Endodermal cell (in vitro differentiated cells): Measurements from ENCODE around the gene SPATA45. TPM values are rescaled to one million over a fixed set of nuclear protein-coding genes. Genes with fewer than 3 reads are reported as not detected.

ENCODE experiments used
- DNase-seq: peaks from one replicate; pipeline ENCODE4 v3.0.0-alpha.2; 2017
- H3K27ac ChIP-seq: 2 replicates; pipeline ENCODE4 v1.5.1; 2013; ENCODE audit warnings: mild to moderate bottlenecking, low read depth, low read length, moderate library complexity
- H3K27me3 ChIP-seq: 2 replicates; pipeline ENCODE4 v1.6.1; 2013; ENCODE audit warnings: mild to moderate bottlenecking, low read length, moderate library complexity; ENCODE audit not compliant: insufficient read depth, control insufficient read depth, poor library complexity, severe bottlenecking
- H3K36me3 ChIP-seq: 2 replicates; pipeline ENCODE4 v1.7.0; 2013; ENCODE audit warnings: mild to moderate bottlenecking, low read length, moderate library complexity; ENCODE audit not compliant: control insufficient read depth, insufficient read depth
- H3K4me1 ChIP-seq: one replicate; pipeline ENCODE4 v1.7.0; 2013; ENCODE audit warnings: low read length; ENCODE audit not compliant: control insufficient read depth, insufficient read depth
- H3K4me3 ChIP-seq: 2 replicates; pipeline ENCODE4 v1.5.1; 2013; ENCODE audit warnings: mild to moderate bottlenecking, low read length, moderate library complexity
- H3K9ac ChIP-seq: 2 replicates; pipeline ENCODE4 v1.6.1; 2013; ENCODE audit warnings: mild to moderate bottlenecking, low read length, moderate library complexity; ENCODE audit not compliant: poor library complexity, severe bottlenecking; ENCODE audit errors: extremely low read depth
- H3K9me3 ChIP-seq: 2 replicates; pipeline ENCODE4 v1.6.1; 2013; ENCODE audit warnings: mild to moderate bottlenecking, low read length, moderate library complexity; ENCODE audit not compliant: control insufficient read depth
- H3K27ac Mint-ChIP-seq: 2 replicates; pipeline ENCODE4 v1.8.0; 2020; ENCODE audit warnings: mixed read lengths
- H3K27me3 Mint-ChIP-seq: 2 replicates; pipeline ENCODE4 v1.8.0; 2021; ENCODE audit warnings: mild to moderate bottlenecking, mixed read lengths; ENCODE audit not compliant: insufficient read depth
- H3K36me3 Mint-ChIP-seq: 2 replicates; pipeline ENCODE4 v1.8.0; 2020; ENCODE audit warnings: low read depth, mixed read lengths
- H3K4me1 Mint-ChIP-seq: 2 replicates; pipeline ENCODE4 v1.8.0; 2020; ENCODE audit warnings: mixed read lengths
- H3K4me3 Mint-ChIP-seq: 2 replicates; pipeline ENCODE4 v1.8.0; 2020; ENCODE audit warnings: mild to moderate bottlenecking, moderate library complexity, mixed read lengths
- H3K9me3 Mint-ChIP-seq: 2 replicates; pipeline ENCODE4 v1.8.0; 2020; ENCODE audit warnings: mild to moderate bottlenecking, mixed read lengths
- WGBS, 2 experiments: methylation state at CpG; one replicate each; pipeline versions ENCODE4 v1.1.5 to v1.1.7; 2013; ENCODE audit warnings: missing lambda C conversion rate in 2 of 2, mixed read lengths in 1 of 2; ENCODE audit not compliant: insufficient coverage in 1 of 2, insufficient read length in 1 of 2; 5-methylcytosine and 5-hydroxymethylcytosine counted together
- long read RNA-seq, 4 experiments: library from polyadenylated mRNA in 2 of 4; library from RNA in 1 of 4; library from capped mRNA in 1 of 4; stranded (forward) in 3 of 4; unstranded in 1 of 4; transcript quantifications; one replicate each; pipeline ENCODE4 v2.0.0, GENCODE V29; 2020 to 2021; ENCODE audit warnings: inconsistent platforms in 1 of 4
- polyA plus RNA-seq, 2 experiments: library from polyadenylated mRNA; stranded (reverse); fragments of 50-300 nt; gene quantifications; one replicate each; pipeline ENCODE4 v1.2.3, GENCODE V29; 2013
- total RNA-seq, 2 donors: library from RNA; stranded (reverse); fragmentation: NEBNext Ultra II Directional in 1 of 2; extraction: Animal tissue kit (Norgen Biotek cat#: 25700) in 1 of 2; gene quantifications; 2 replicates in 1 of 2; 3 replicates in 1 of 2; pipeline ENCODE4 v1.2.1, GENCODE V29; 2021
- TF ChIP-seq, protein P1 (sequence below): fragments of 200-600 bp; sonication (generic); conservative IDR thresholded peaks from 2 replicates; pipeline ENCODE4 v1.5.0; 2021; ENCODE audit warnings: antibody characterized with exemption, mild to moderate bottlenecking

Gene SPATA45
- not detected for total RNA-seq
- not detected for polyA plus RNA-seq (2013, experiment 1 of 2)
- polyA plus RNA-seq (2013, experiment 2 of 2) = not detected
- long read RNA-seq, experiment 1, partial matches to known transcripts = 0 of 1 reads
- long read RNA-seq, experiment 1, other reads (novel, unspliced or antisense) = 1 of 1 reads
- long read RNA-seq, experiment 2 = 0 reads
- long read RNA-seq, experiment 3 = 0 reads
- long read RNA-seq, experiment 4 = 0 reads

DNA sequence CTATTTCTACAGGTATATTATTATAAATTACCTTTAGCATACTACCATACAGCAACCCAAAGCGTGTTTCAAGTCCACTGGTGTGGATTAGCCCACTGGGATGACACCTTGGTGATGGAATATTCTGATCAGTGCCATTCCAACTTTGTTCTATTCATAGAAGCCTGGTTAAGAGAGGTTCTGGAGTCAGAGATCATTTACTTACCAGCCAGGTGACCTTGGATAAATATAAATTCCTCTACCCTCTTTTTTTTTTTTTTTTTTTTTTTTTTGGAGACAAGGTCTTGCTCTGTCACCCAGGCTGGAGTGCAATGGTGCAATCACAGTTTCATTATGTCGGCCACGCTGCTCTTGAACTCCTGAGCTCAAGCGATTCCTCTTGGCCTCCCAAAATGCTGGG is at the start of gene SPATA45:
SPATA45 (minus strand) TSS at position 101 of the 400 bp plus-strand sequence. CDS start 11,500 bp downstream, outside the sequence.
- Mint-ChIP-seq H3K27me3 (no peaks in the 10 kb centered on the region), H3K4me1 (peaks cover 6% of the 10 kb centered on the region), H3K9me3 (peaks cover 19% of the 10 kb centered on the region), H3K4me3 (no peak within 1 kb of the TSS), H3K36me3 (peaks cover 4% of the 10 kb centered on the region), H3K27ac (no peak within 1 kb of the TSS)
- TF ChIP-seq, protein P1, sequence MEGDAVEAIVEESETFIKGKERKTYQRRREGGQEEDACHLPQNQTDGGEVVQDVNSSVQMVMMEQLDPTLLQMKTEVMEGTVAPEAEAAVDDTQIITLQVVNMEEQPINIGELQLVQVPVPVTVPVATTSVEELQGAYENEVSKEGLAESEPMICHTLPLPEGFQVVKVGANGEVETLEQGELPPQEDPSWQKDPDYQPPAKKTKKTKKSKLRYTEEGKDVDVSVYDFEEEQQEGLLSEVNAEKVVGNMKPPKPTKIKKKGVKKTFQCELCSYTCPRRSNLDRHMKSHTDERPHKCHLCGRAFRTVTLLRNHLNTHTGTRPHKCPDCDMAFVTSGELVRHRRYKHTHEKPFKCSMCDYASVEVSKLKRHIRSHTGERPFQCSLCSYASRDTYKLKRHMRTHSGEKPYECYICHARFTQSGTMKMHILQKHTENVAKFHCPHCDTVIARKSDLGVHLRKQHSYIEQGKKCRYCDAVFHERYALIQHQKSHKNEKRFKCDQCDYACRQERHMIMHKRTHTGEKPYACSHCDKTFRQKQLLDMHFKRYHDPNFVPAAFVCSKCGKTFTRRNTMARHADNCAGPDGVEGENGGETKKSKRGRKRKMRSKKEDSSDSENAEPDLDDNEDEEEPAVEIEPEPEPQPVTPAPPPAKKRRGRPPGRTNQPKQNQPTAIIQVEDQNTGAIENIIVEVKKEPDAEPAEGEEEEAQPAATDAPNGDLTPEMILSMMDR = no peak
- H3K36me3 ChIP-seq = no peaks in the 10 kb centered on the region
- H3K4me1 ChIP-seq = no peaks in the 10 kb centered on the region
- H3K27ac ChIP-seq = no peak within 1 kb of the TSS
- no peak within 1 kb of the TSS for H3K9ac ChIP-seq
- no peak for DNase-seq
- peaks cover 22% of the 10 kb centered on the region for H3K9me3 ChIP-seq
- WGBS, 2 experiments = 95 to 98% methylated on average over 4 of the region's 4 CpGs
- H3K4me3 ChIP-seq = no peak within 1 kb of the TSS
- no peaks in the 10 kb centered on the region for H3K27me3 ChIP-seq

DNA sequence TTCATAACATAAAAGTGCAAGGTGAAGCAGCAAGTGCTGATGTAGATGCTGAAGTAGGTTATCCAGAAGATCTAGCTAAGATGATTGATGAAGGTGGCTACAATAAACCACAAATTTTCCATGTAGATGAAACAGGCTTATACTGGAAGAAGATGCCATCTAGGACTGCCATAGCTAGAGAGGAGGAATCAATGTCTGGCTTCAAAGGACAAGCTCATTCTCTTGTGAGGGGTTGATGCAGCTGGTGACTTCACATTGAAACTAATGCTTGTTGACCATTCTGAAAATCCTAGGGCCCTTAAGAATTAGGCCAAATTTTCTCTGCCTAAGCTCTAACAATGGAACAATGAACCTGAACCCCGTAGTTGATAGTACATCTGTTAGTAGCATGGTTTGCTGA is 44.7 kb upstream of the SPATA45 start:
- no peak overlapping the region for H3K4me3 Mint-ChIP-seq
- no peaks in the 10 kb centered on the region for H3K9me3 Mint-ChIP-seq
- H3K27ac Mint-ChIP-seq = no peak overlapping the region
- no peaks in the 10 kb centered on the region for H3K27me3 ChIP-seq
- H3K27me3 Mint-ChIP-seq = no peaks in the 10 kb centered on the region
- DNase-seq = no peak
- no peaks in the 10 kb centered on the region for H3K4me1 Mint-ChIP-seq
- peaks cover 93% of the 10 kb centered on the region for H3K36me3 Mint-ChIP-seq
- H3K36me3 ChIP-seq = peaks cover 96% of the 10 kb centered on the region
- H3K9ac ChIP-seq = no peak overlapping the region
- WGBS, 2 experiments = 94% methylated on average over 1 of the region's 1 CpG; no CpG with 5 or more reads in 1 of the 2 experiments
- no peak overlapping the region for H3K27ac ChIP-seq
- TF ChIP-seq, protein P1 = no peak
- no peak overlapping the region for H3K4me3 ChIP-seq
- no peaks in the 10 kb centered on the region for H3K4me1 ChIP-seq
- H3K9me3 ChIP-seq = peaks cover 41% of the 10 kb centered on the region

DNA sequence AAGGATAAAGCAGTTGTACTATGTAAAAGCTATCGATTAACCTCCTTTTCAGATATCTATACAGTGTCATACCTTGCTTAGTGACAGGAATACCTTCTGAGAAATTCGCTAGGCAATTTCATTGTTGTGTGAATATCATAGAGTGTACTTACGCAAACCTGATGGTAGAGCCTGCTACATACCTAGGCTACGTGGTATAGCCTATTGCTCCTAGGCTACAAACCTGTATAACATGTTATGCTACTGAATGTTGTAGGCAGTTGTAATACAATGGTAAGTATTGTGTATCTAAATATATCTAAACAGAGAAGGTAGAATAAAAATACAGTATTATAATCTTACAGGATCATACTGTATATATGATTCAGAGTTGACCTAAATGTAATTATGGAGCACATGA is 37.1 kb upstream of the SPATA45 start:
- H3K27me3 Mint-ChIP-seq = no peaks in the 10 kb centered on the region
- H3K27ac ChIP-seq = no peak overlapping the region
- no peak overlapping the region for H3K4me3 ChIP-seq
- H3K4me1 Mint-ChIP-seq = peaks cover 7% of the 10 kb centered on the region
- TF ChIP-seq, protein P1 = no peak
- no peak overlapping the region for H3K4me3 Mint-ChIP-seq
- WGBS, 2 experiments = 73 to 89% methylated on average over 3 to 4 of the region's 4 CpGs
- peaks cover 90% of the 10 kb centered on the region for H3K36me3 ChIP-seq
- DNase-seq = no peak
- no peak overlapping the region for H3K27ac Mint-ChIP-seq
- peaks cover 6% of the 10 kb centered on the region for H3K9me3 ChIP-seq
- no peaks in the 10 kb centered on the region for H3K4me1 ChIP-seq
- H3K36me3 Mint-ChIP-seq = peaks cover 78% of the 10 kb centered on the region
- H3K27me3 ChIP-seq = no peaks in the 10 kb centered on the region
- H3K9ac ChIP-seq = no peak overlapping the region
- H3K9me3 Mint-ChIP-seq = no peaks in the 10 kb centered on the region
